ENCODE data around the gene GPR62. TPM values are rescaled to one million over a fixed set of nuclear protein-coding genes. Genes with fewer than 3 reads are reported as not detected.

Gene GPR62
- total and polyA plus RNA-seq, 2 of the 8 experiments (the other 6 are each of a cell fraction or from before 2014, with no cell fraction given), result 0.22 to 0.29 TPM

DNA sequence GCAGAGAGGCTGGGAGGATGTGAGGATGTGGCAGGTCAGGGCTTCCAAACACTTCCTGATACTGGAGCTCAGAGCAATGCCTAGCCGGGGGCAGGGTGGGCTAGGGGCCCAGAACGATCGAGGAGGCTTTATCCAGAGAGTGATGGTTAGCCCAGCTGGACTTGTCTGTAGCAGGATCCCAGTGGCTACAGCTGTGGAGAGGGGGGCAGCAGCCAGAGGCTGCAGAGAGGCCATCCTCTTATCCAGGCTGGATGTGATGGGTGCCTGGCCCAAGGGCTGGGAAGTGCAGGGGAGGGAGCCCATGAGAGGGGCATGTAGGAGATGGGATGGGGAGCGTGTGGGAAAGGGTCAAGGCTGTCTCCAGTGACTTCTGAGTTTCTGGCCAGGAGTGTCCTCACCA, 8.4 kb upstream of the GPR62 start:
- H3K79me2 ChIP-seq (ENCODE audit: control insufficient read depth in 1 of 2, insufficient read depth in 2 of 2, low read length in 2 of 2), result no peaks in the 10 kb centered on the region
- H3K4me3 ChIP-seq (ENCODE audit: extremely low read depth in 1 of 4, insufficient read depth in 2 of 4, low read depth in 3 of 4, low read length in 4 of 4), result no peak overlapping the region
- H2BK20ac ChIP-seq (ENCODE audit: low read length), result no peak overlapping the region
- H3K14ac ChIP-seq (ENCODE audit: insufficient read length), result no peak overlapping the region
- H3K9me3 ChIP-seq (ENCODE audit: insufficient read depth in 2 of 2, low read depth in 1 of 2, low read length in 1 of 2), result no peaks in the 10 kb centered on the region
- H3K27me3 ChIP-seq (replicated peaks in 1 of 4; ENCODE audit: control insufficient read depth in 3 of 4, extremely low read depth in 1 of 4, insufficient read depth in 3 of 4, low read length in 3 of 4), result peaks cover 0 to 11% (median 5%) of the 10 kb centered on the region in 4 experiments; a peak in 5 of 7 replicates
- H3K9ac ChIP-seq (replicated peaks in 1 of 4; ENCODE audit: extremely low read depth in 1 of 4, low read depth in 3 of 4, low read length in 3 of 4), result no peak overlapping the region
- no peak overlapping the region for H2BK15ac ChIP-seq (ENCODE audit: low read length)
- H3K4ac ChIP-seq (replicated peaks; ENCODE audit: insufficient read length, low read depth, low read length), result no peak overlapping the region
- H2AK5ac ChIP-seq (ENCODE audit: low read depth, low read length), result no peak overlapping the region
- no peaks in the 10 kb centered on the region for H3K36me3 ChIP-seq (ENCODE audit: control insufficient read depth in 2 of 4, insufficient read depth in 4 of 4, low read length in 3 of 4)
- H3K79me1 ChIP-seq (ENCODE audit: low read depth, low read length), result no peaks in the 10 kb centered on the region
- no peak overlapping the region for H4K8ac ChIP-seq (ENCODE audit: extremely low read depth, insufficient read depth, low read length)
- H2BK12ac ChIP-seq (ENCODE audit: low read depth, low read length), result no peak overlapping the region
- H3K56ac ChIP-seq (replicated peaks; ENCODE audit: insufficient read length, low read depth, low read length), result no peak overlapping the region
- H3K4me2 ChIP-seq (ENCODE audit: insufficient read depth in 1 of 2, low read depth in 2 of 2, low read length in 2 of 2), result no peak overlapping the region
- ChIA-PET POLR2A (ENCODE audit: partially characterized antibody) (interaction anchor here (0.9 to 15.7 kb wide), 3 partner anchors 9 to 46 kb away, joined by 5 to 148 read pairs (median 130); partner anchors contain the start of genes GPR62, PCBP4 and RPL29), CTCF (ENCODE audit: partially characterized antibody) (interaction anchor here (0.9 to 2.7 kb wide), 6 partner anchors 22 to 107 kb away, joined by 3 to 8 read pairs (median 4); partner anchors contain the start of genes ABHD14B and ACY1)
- H2BK120ac ChIP-seq (replicated peaks; ENCODE audit: low read depth, low read length), result no peak overlapping the region
- H4K20me1 ChIP-seq (replicated peaks in 1 of 2; ENCODE audit: control insufficient read depth in 1 of 2, insufficient read depth in 2 of 2, low read length in 2 of 2), result no peaks in the 10 kb centered on the region
- DNase-seq (ENCODE audit: low read depth in 1 of 2, low spot score in 2 of 2) (no peak), FAIRE-seq (no peak)
- no peak overlapping the region for H3K27ac ChIP-seq (ENCODE audit: low read depth, low read length)
- H3K23me2 ChIP-seq (ENCODE audit: low read depth, low read length), result peaks cover 2% of the 10 kb centered on the region; the same call in 1 of the 2 replicates
- H3K4me1 ChIP-seq (replicated peaks in 1 of 4; ENCODE audit: control insufficient read depth in 3 of 4, insufficient read depth in 4 of 4, low read length in 3 of 4), result peaks cover 0 to 5% (median 3%) of the 10 kb centered on the region in 4 experiments; a peak in 5 of 7 replicates
- H2BK5ac ChIP-seq (ENCODE audit: low read depth, low read length), result no peak overlapping the region
- H2AFZ ChIP-seq (ENCODE audit: low read length), result no peak overlapping the region
- TF ChIP-seq, protein P1, sequence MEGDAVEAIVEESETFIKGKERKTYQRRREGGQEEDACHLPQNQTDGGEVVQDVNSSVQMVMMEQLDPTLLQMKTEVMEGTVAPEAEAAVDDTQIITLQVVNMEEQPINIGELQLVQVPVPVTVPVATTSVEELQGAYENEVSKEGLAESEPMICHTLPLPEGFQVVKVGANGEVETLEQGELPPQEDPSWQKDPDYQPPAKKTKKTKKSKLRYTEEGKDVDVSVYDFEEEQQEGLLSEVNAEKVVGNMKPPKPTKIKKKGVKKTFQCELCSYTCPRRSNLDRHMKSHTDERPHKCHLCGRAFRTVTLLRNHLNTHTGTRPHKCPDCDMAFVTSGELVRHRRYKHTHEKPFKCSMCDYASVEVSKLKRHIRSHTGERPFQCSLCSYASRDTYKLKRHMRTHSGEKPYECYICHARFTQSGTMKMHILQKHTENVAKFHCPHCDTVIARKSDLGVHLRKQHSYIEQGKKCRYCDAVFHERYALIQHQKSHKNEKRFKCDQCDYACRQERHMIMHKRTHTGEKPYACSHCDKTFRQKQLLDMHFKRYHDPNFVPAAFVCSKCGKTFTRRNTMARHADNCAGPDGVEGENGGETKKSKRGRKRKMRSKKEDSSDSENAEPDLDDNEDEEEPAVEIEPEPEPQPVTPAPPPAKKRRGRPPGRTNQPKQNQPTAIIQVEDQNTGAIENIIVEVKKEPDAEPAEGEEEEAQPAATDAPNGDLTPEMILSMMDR (IDR thresholded peaks at IDR 0.05; ENCODE audit: control extremely low read depth in 1 of 3, insufficient read depth in 1 of 3, low read depth in 1 of 3, low read length in 3 of 3), result no peak
- no peak for TF ChIP-seq SP1 (IDR thresholded peaks at IDR 0.05; ENCODE audit: low read depth, low read length)
- no peak for TF ChIP-seq SAP30 (IDR thresholded peaks at IDR 0.05; ENCODE audit: insufficient read depth, insufficient replicate concordance, low read length)
- TF ChIP-seq SUZ12 (IDR thresholded peaks at IDR 0.05; ENCODE audit: low read length), result no peak
- no peak for TF ChIP-seq RAD21 (IDR thresholded peaks at IDR 0.05 in 1 of 2, conservative IDR thresholded peaks at IDR 0.05 in 1 of 2; ENCODE audit: low read depth in 2 of 2, low read length in 2 of 2)
- TF ChIP-seq GTF2F1 (IDR thresholded peaks at IDR 0.05; ENCODE audit: borderline replicate concordance, low read depth, low read length), result no peak
- H4K91ac ChIP-seq (replicated peaks; ENCODE audit: insufficient read length, low read length), result no peak overlapping the region
- WGBS, 2 experiments (ENCODE audit: extremely low coverage in 1 of 2, insufficient coverage in 1 of 2, insufficient read length in 1 of 2, insufficient replicate concordance in 2 of 2, low coverage in 1 of 2, low lambda C conversion rate in 2 of 2, missing lambda C conversion rate in 1 of 2), result 78% methylated on average over 4 of the region's 4 CpGs; no CpG with 5 or more reads in 1 of the 2 experiments
- H3K23ac ChIP-seq (ENCODE audit: insufficient read length), result no peak overlapping the region
- H4K5ac ChIP-seq (ENCODE audit: insufficient read length, low read depth, low read length), result no peak overlapping the region
- no peak overlapping the region for H3K18ac ChIP-seq (ENCODE audit: extremely low read depth, low read length)

Measured in H1 (cell line).